PC-3 (cell line): ENCODE measurements around the gene AP4S1. TPM values are rescaled to one million over a fixed set of nuclear protein-coding genes. Genes with fewer than 3 reads are reported as not detected.

Experiments used
- ATAC-seq: fragments of 200-7000 bp; cut with Tn5 transposase; 2 replicates; pipeline ENCODE4 v1.9.1; 2020; ENCODE audit warnings: mild to moderate bottlenecking, moderate library complexity
- BruUV-seq: library from RNA; stranded (reverse); fragments of 400-500 nt; replicated peaks from 2 replicates; lab custom pipeline; 2021; lab: Mats Ljungman, UMichigan
- CTCF ChIA-PET: fragments of 300-600 bp; sonication (Branson Sonifier 250); formaldehyde crosslinking; loops from one replicate; lab custom pipeline; 2022; ENCODE audit warnings: antibody characterized with exemption; lab: Charles Lee
- POLR2A ChIA-PET: fragments of 300-600 bp; sonication (Branson Sonifier 250); formaldehyde crosslinking; loops from one replicate; lab custom pipeline; 2022; ENCODE audit warnings: antibody characterized with exemption; ENCODE audit not compliant: unreplicated experiment; lab: Charles Lee
- DNase-seq: peaks from one replicate; pipeline ENCODE4 v3.0.0-alpha.2; 2015
- H2AFZ ChIP-seq: fragments of 300-600 bp; sonication (generic); 2 replicates; pipeline ENCODE4 v1.6.0; 2016; ENCODE audit warnings: antibody characterized with exemption, low read length
- H3F3A ChIP-seq: fragments of 300-600 bp; sonication (generic); one replicate; pipeline ENCODE4 v1.6.0; 2017; ENCODE audit warnings: antibody characterized with exemption, low read length, control low read depth, mild to moderate bottlenecking; ENCODE audit not compliant: unreplicated experiment
- H3K27ac ChIP-seq: fragments of 300-600 bp; sonication (generic); 2 replicates; pipeline ENCODE4 v1.5.1; 2016; ENCODE audit warnings: mild to moderate bottlenecking, low read length
- H3K27me3 ChIP-seq: fragments of 300-600 bp; sonication (generic); 2 replicates; pipeline ENCODE4 v1.6.1; 2016; ENCODE audit warnings: low read length, mixed read lengths
- H3K36me3 ChIP-seq: fragments of 300-600 bp; sonication (generic); 2 replicates; pipeline ENCODE4 v1.6.1; 2016; ENCODE audit warnings: low read depth, mixed run types, low read length, mixed read lengths
- H3K4me1 ChIP-seq: fragments of 300-600 bp; sonication (generic); 2 replicates; pipeline ENCODE4 v1.5.1; 2016; ENCODE audit warnings: low read length; ENCODE audit not compliant: insufficient read depth
- H3K4me2 ChIP-seq: fragments of 300-600 bp; sonication (generic); 2 replicates; pipeline ENCODE4 v1.6.0; 2016; ENCODE audit warnings: low read length
- H3K4me3 ChIP-seq: fragments of 300-600 bp; sonication (generic); 2 replicates; pipeline ENCODE4 v1.5.1; 2016; ENCODE audit warnings: mild to moderate bottlenecking, low read length, mixed read lengths
- H3K79me2 ChIP-seq: fragments of 300-600 bp; sonication (generic); 2 replicates; pipeline ENCODE4 v1.6.1; 2017; ENCODE audit warnings: low read length, mixed read lengths
- H3K9ac ChIP-seq: fragments of 300-600 bp; sonication (generic); 2 replicates; pipeline ENCODE4 v1.6.0; 2016; ENCODE audit warnings: mild to moderate bottlenecking, low read length
- H3K9me2 ChIP-seq: fragments of 300-600 bp; sonication (generic); replicated peaks from 2 replicates; pipeline ENCODE4 v1.6.1; 2016; ENCODE audit warnings: mixed run types, low read length, mixed read lengths
- H3K9me3 ChIP-seq: fragments of 300-600 bp; sonication (generic); 2 replicates; pipeline ENCODE4 v1.6.1; 2016; ENCODE audit warnings: low read length, mixed read lengths
- H4K20me1 ChIP-seq: fragments of 300-600 bp; sonication (generic); 2 replicates; pipeline ENCODE4 v1.6.1; 2016; ENCODE audit warnings: low read length, mixed read lengths
- CTCF ChIP-seq: fragments of 300-600 bp; sonication (generic); conservative IDR thresholded peaks from 2 replicates; pipeline ENCODE4 v1.5.1; 2017; ENCODE audit warnings: antibody characterized with exemption, low read depth, mild to moderate bottlenecking, low read length
- EZH2 ChIP-seq: fragments of 300-600 bp; sonication (generic); IDR thresholded peaks from one replicate; pipeline ENCODE4 v1.6.1; 2017; ENCODE audit warnings: antibody characterized with exemption, mild to moderate bottlenecking, low read length; ENCODE audit not compliant: unreplicated experiment
- EZH2phosphoT487 ChIP-seq: fragments of 300-600 bp; sonication (generic); IDR thresholded peaks from 2 replicates; pipeline ENCODE4 v1.6.1; 2018; ENCODE audit warnings: mild to moderate bottlenecking, antibody characterized with exemption, low read length, borderline replicate concordance
- intact Hi-C: fragments of 100-400 bp; cut with micrococcal nuclease; formaldehyde crosslinking; loops from 2 replicates; pipeline ENCODE4 v1.9.0; 2023
- total RNA-seq: library from RNA; depleted of rRNA; stranded (reverse); fragments of >200 nt; gene quantifications from 2 replicates; pipeline ENCODE4 v1.2.3, GENCODE V29; 2014

AP4S1 gene
- total RNA-seq, 1 experiment from 2014 or later: 3.2 TPM

DNA sequence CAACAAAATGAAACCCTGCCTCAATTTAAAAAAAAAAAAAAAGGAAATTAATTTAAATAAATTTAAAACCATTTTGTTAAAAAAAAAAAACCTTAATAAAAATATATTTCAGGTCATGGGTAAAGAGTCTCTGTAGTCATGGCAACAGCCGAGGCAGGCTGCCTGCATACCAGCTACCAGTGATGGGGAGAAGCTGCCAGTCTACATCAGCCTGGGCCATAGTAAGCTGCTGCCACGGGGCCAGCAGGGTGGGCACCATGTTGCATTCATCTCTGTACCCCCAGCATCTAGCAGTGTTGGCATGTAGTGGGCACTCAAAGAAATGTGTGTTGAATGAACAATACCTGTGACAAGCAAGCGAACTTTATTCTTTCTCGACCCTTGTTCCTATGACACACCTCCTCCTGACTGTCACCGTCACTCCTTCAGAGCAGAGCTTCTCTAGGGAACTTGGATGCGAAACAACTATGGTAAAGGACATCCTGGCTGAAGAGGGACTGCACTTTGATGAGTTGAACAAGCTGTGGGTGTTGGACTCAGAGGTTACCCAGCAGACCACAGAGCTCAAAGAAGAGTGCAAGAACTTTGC, 7.3 kb upstream of the AP4S1 start:
- Histone ChIP-seq H3K36me3 (peaks cover 26% of the 10 kb centered on the region), H3K27ac (no peak overlapping the region), H2AFZ (no peak overlapping the region), H3K79me2 (peaks cover 97% of the 10 kb centered on the region), H3K9me2 (no peaks in the 10 kb centered on the region), H3K4me3 (no peak overlapping the region), H3F3A (no peaks in the 10 kb centered on the region), H4K20me1 (peaks cover 14% of the 10 kb centered on the region), H3K4me1 (peaks cover 2% of the 10 kb centered on the region; the same call in 1 of the 2 replicates), H3K9me3 (no peaks in the 10 kb centered on the region), H3K4me2 (no peak overlapping the region), H3K9ac (no peak overlapping the region), H3K27me3 (no peaks in the 10 kb centered on the region)
- BruUV-seq: no TSS peak
- TF ChIP-seq CTCF (no peak), EZH2phosphoT487 (no peak), EZH2 (no peak)
- intact Hi-C loops: no loop called here
- CTCF ChIA-PET: no interaction called here
- POLR2A ChIA-PET: no interaction called here
- no peak for ATAC-seq
- DNase-seq: no peak

- Histone ChIP-seq H3K36me3 (peaks cover 26% of the 10 kb centered on the region), H3F3A (no peaks in the 10 kb centered on the region), H3K4me1 (peaks cover 13% of the 10 kb centered on the region), H3K9me3 (no peaks in the 10 kb centered on the region), H3K9me2 (no peaks in the 10 kb centered on the region), H3K79me2 (peaks cover 98% of the 10 kb centered on the region), H3K27ac (no peak overlapping the region), H3K4me2 (no peak overlapping the region), H3K9ac (no peak overlapping the region), H3K4me3 (no peak overlapping the region), H2AFZ (no peak overlapping the region), H4K20me1 (peaks cover 33% of the 10 kb centered on the region), H3K27me3 (no peaks in the 10 kb centered on the region)
- intact Hi-C loops: no loop called here
- BruUV-seq: no TSS peak
- TF ChIP-seq EZH2phosphoT487 (no peak), CTCF (no peak), EZH2 (no peak)
- ChIA-PET CTCF (no interaction called here), POLR2A (no interaction called here)
- no peak for ATAC-seq
- DNase-seq: no peak
Observed at GRCh38 chr14:31020834-31021575, 4.4 kb upstream of the AP4S1 start.

DNA sequence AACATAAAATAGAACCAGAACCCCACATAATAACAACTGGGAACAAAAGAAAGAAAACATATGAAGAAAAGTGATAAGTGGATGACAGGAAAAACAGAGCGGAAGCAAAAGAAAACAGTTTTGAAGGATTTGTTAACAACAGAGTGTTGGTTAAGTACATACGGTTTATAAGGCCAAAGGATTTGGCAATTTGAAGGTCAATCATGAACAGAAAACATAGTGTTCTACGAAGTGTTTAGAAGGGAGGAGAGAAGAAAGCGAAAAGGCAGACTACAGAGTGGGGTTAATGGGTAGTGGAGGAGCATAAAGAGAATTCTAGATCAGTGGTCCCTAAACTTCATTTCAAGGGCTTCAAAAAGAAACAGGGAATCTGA, 3.9 kb upstream of the AP4S1 start:
- CTCF ChIA-PET: no interaction called here
- H3K9me2 ChIP-seq: no peaks in the 10 kb centered on the region
- H4K20me1 ChIP-seq: peaks cover 33% of the 10 kb centered on the region

More for the DNA sequence above, 3.9 kb upstream of the AP4S1 start:
- no peak overlapping the region for H3K4me3 ChIP-seq
- TF ChIP-seq CTCF (no peak), EZH2 (no peak), EZH2phosphoT487 (no peak)
- POLR2A ChIA-PET: no interaction called here
- ATAC-seq: no peak
- H3F3A ChIP-seq: no peaks in the 10 kb centered on the region
- H3K27me3 ChIP-seq: no peaks in the 10 kb centered on the region
- H3K9ac ChIP-seq: no peak overlapping the region
- intact Hi-C loops: no loop called here
- H3K36me3 ChIP-seq: peaks cover 26% of the 10 kb centered on the region
- no TSS peak for BruUV-seq
- peaks cover 13% of the 10 kb centered on the region for H3K4me1 ChIP-seq
- H3K27ac ChIP-seq: no peak overlapping the region
- no peak overlapping the region for H2AFZ ChIP-seq
- H3K4me2 ChIP-seq: no peak overlapping the region
- no peak for DNase-seq
- H3K79me2 ChIP-seq: peaks cover 95% of the 10 kb centered on the region
- no peaks in the 10 kb centered on the region for H3K9me3 ChIP-seq
